Activated CD4-positive, alpha-beta memory T cell treated with anti-CD3 and anti-CD28 coated beads for 36 hours (primary cell): ENCODE results near the gene DOC2B. TPM values are rescaled to one million over a fixed set of nuclear protein-coding genes. Genes with fewer than 3 reads are reported as not detected.
"Not testable (repeated sequence)": the region's sequence is repeated elsewhere in the genome, so short reads cannot be mapped to it uniquely, and the experiment has no call there.

ENCODE experiments used
- CTCF ChIA-PET: fragments of 350-600 bp; sonication (Branson Sonifier 250); formaldehyde crosslinking; loops from one replicate; lab custom pipeline; 2021; ENCODE audit warnings: antibody characterized with exemption, inconsistent platforms; lab: Charles Lee
- POLR2A ChIA-PET: fragments of 350-600 bp; sonication (Branson Sonifier 250); formaldehyde crosslinking; loops from one replicate; lab custom pipeline; 2021; ENCODE audit warnings: antibody characterized with exemption; lab: Charles Lee
- DNase-seq: peaks from one replicate; pipeline ENCODE4 v3.0.0-alpha.2; 2020
- H3K27ac Mint-ChIP-seq: one replicate; pipeline ENCODE4 v1.8.0; 2021; ENCODE audit warnings: mixed read lengths
- H3K27me3 Mint-ChIP-seq: one replicate; pipeline ENCODE4 v1.8.0; 2021; ENCODE audit warnings: mixed read lengths
- H3K36me3 Mint-ChIP-seq: one replicate; pipeline ENCODE4 v1.8.0; 2021; ENCODE audit warnings: mixed read lengths
- H3K4me1 Mint-ChIP-seq: one replicate; pipeline ENCODE4 v1.8.0; 2021; ENCODE audit warnings: low read depth, mixed read lengths
- H3K4me3 Mint-ChIP-seq: one replicate; pipeline ENCODE4 v1.8.0; 2021; ENCODE audit warnings: mild to moderate bottlenecking, mixed read lengths
- H3K9me3 Mint-ChIP-seq: one replicate; pipeline ENCODE4 v1.8.0; 2021; ENCODE audit warnings: mixed read lengths
- intact Hi-C: fragments of 100-400 bp; cut with micrococcal nuclease; formaldehyde crosslinking; loops from one replicate; pipeline ENCODE4 v1.15.1; 2023
- total RNA-seq, 2 experiments: library from RNA; stranded (reverse); gene quantifications; one replicate each; pipeline ENCODE4 v1.2.3, GENCODE V29; 2021

DOC2B gene
- under 1 TPM; 0.02 to 0.12 TPM for total RNA-seq

DNA sequence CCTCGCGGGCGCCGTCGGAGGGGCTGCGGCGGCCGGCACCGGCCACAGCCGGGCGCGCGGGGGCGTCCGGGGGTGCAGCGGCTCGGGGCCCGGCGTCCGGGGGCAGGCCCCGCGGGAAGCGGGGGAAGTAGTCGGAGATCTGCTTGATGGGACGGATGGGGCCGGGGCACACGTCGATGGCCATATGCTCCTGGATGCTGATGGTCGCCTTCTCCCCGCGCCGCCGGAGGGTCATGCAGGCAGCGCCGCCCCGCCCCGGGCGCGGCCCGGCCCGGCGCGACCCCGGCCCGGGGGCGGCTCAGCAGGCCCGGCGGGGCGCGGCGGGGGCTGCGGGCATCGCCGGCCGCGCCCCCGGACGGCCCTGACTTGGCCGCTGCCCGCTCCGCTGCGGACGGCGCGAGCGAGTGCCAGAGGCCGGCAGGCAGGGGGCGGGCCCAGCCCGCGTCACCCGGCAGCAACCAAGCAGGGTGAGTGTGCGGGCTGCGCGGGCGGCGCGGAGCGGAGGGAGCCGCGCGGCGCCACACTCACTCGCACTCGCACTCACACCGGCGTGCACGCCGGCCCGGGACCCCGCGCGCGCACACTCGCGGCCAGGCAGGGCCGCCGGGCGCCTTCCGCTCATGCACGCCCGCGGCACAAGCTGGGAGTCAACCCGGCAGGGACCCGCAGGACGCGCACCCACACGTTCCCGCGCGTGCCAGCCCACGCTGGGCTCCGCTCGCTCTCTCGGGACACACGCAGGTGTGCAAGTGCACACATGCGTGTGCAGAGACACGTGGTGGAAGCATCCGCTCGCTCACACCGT, at the start of gene DOC2B:
TSS of gene DOC2B (minus strand) at position 406 of the 805 bp plus-strand sequence. CDS start at position 235, 171 bp downstream.
- Mint-ChIP-seq H3K4me3 (peak within 1 kb of the TSS; percentile 23), H3K36me3 (no peaks in the 10 kb centered on the region), H3K27ac (no peak within 1 kb of the TSS), H3K9me3 (no peaks in the 10 kb centered on the region), H3K4me1 (peaks cover 6% of the 10 kb centered on the region), H3K27me3 (peaks cover 37% of the 10 kb centered on the region)
- intact Hi-C loops: no loop called here
- POLR2A ChIA-PET: no interaction called here
- CTCF ChIA-PET: no interaction called here
- DNase-seq: peak; percentile 26

GRCh38 chr17:230395-230770, 48.9 kb upstream of the DOC2B start:
- POLR2A ChIA-PET: no interaction called here
- Mint-ChIP-seq H3K27me3 (no peaks in the 10 kb centered on the region), H3K4me1 (no peaks in the 10 kb centered on the region), H3K36me3 (no peaks in the 10 kb centered on the region), H3K9me3 (no peaks in the 10 kb centered on the region), H3K27ac (no peak overlapping the region), H3K4me3 (no peak overlapping the region)
- intact Hi-C loops: no loop called here
- DNase-seq: no peak
- CTCF ChIA-PET: no interaction called here

GRCh38 chr17:229709-230394, 48.4 kb upstream of the DOC2B start:
- ChIA-PET CTCF (no interaction called here), POLR2A (no interaction called here)
- H3K4me3 Mint-ChIP-seq: no peak overlapping the region
- no peak for DNase-seq
- no peaks in the 10 kb centered on the region for H3K36me3 Mint-ChIP-seq
- no peaks in the 10 kb centered on the region for H3K9me3 Mint-ChIP-seq
- H3K27me3 Mint-ChIP-seq: no peaks in the 10 kb centered on the region
- no peaks in the 10 kb centered on the region for H3K4me1 Mint-ChIP-seq
- intact Hi-C loops: no loop called here
- no peak overlapping the region for H3K27ac Mint-ChIP-seq

GRCh38 chr17:228951-229708, 47.7 kb upstream of the DOC2B start:
- POLR2A ChIA-PET: no interaction called here
- no peaks in the 10 kb centered on the region for H3K9me3 Mint-ChIP-seq
- intact Hi-C loops: no loop called here
- H3K27me3 Mint-ChIP-seq: no peaks in the 10 kb centered on the region
- no peak for DNase-seq
- no peaks in the 10 kb centered on the region for H3K4me1 Mint-ChIP-seq
- CTCF ChIA-PET: no interaction called here
- H3K36me3 Mint-ChIP-seq: no peaks in the 10 kb centered on the region
- H3K27ac Mint-ChIP-seq: no peak overlapping the region
- H3K4me3 Mint-ChIP-seq: no peak overlapping the region

GRCh38 chr17:227946-228615, 46.6 kb upstream of the DOC2B start:
- intact Hi-C loops: no loop called here
- Mint-ChIP-seq H3K36me3 (no peaks in the 10 kb centered on the region), H3K4me1 (no peaks in the 10 kb centered on the region), H3K27me3 (no peaks in the 10 kb centered on the region), H3K9me3 (no peaks in the 10 kb centered on the region), H3K4me3 (no peak overlapping the region), H3K27ac (no peak overlapping the region)
- no peak for DNase-seq
- ChIA-PET CTCF (no interaction called here), POLR2A (interaction anchor here (0.6 kb wide), 1 partner anchor 509 kb away, joined by 3 read pairs; no protein-coding TSS in a partner anchor)

DNA sequence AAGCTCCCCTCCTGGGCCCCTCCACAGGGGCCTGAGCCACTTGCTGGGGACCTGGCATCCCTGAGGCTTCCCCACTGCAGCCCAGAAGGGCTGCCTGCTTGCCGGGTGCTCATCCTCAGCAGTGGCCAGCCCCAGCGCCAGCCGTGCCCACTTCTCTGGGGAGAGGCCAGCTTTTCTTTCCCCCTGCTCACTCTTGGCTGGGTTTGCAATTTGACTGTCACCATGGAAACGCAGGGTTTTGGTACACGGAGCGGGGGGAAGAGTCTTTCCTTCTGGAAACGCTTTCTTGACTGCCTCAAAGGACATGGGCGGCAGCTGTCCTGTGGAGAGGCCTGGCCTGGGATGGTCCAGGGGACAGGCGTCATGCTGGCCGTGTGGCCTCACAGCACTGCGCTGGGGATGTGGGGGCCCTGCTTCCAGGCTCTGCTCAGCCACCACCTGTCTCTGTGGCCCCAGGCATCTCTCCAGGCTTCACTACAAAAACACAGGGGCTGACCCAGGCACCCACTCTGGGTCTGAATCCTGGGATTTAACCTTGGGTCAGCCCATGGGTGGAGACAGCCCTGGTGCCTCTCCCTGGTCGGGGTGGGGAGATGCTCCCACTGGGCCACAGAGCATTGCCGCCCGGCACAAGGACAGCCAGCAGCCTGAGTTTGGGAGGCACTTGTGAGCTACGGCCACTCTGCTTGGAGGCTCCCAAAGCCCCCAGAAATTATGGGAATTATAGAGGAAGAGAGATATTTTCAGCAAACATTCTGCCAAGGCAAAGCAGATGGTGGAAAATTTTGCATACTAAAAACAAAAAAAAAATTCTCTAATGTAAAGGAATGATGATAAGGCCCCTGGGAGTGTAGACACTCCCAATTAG, 45.9 kb upstream of the DOC2B start:
- CTCF ChIA-PET: no interaction called here
- Mint-ChIP-seq H3K36me3 (no peaks in the 10 kb centered on the region), H3K27ac (no peak overlapping the region)

DNA sequence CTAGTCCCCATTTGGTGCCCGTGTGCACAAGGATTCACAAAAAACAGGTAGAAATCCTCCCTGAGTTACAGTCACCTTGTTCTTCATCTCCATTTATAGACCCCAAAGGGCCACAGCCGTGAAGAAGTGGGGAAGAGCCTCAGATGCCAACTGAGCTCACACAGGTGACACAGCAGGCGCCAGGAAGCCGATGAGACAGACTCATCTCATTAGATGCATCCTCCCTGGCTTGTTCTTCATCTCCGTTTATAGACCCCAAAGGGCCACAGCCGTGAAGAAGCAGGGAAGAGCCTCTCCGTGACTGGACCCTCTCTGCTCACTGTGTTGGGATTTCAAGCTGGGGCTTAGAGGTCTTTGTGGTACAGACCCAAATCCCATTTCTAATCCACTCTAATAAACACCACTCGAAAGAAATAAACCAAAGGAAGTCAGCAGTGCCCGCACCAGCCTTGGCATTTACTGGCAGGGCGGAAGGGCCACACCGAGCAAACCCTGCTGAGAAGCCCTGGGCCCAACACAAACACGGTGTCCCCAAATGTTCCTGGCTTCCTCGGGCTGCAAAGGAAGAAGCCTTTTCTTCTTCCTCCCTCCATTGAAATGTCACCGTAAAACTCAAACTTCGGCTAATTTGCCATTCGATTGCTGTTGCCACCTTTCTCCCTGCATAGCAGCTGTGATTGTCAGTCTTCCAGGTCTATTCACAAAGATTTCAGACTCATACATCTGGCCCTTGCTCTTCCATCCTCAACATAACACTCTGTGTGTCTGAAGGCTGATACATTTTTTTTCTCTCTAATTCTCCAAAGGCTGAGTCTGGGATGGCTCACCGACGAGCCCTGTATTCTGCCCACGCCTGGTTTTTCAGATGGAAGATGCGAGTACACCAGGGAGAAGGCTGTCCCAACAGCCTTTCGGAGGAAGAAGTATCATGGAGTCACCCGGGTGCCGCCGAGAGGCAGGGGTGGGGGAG, 44.9 kb upstream of the DOC2B start:
- Mint-ChIP-seq H3K27ac (no peak overlapping the region), H3K4me3 (no peak overlapping the region), H3K27me3 (no peaks in the 10 kb centered on the region), H3K9me3 (no peaks in the 10 kb centered on the region), H3K4me1 (no peaks in the 10 kb centered on the region), H3K36me3 (no peaks in the 10 kb centered on the region)
- CTCF ChIA-PET: no interaction called here
- POLR2A ChIA-PET: no interaction called here
- intact Hi-C loops: no loop called here
- no peak for DNase-seq

More for the DNA sequence above, 45.9 kb upstream of the DOC2B start:
- Mint-ChIP-seq H3K4me1 (no peaks in the 10 kb centered on the region), H3K9me3 (no peaks in the 10 kb centered on the region), H3K4me3 (no peak overlapping the region), H3K27me3 (no peaks in the 10 kb centered on the region)
- DNase-seq: no peak
- intact Hi-C loops: no loop called here
- POLR2A ChIA-PET: interaction anchor here (0.6 kb wide), 1 partner anchor 510 kb away, joined by 3 read pairs; no protein-coding TSS in a partner anchor

- Mint-ChIP-seq H3K27me3 (no peaks in the 10 kb centered on the region), H3K4me3 (no peak overlapping the region), H3K4me1 (no peaks in the 10 kb centered on the region), H3K9me3 (no peaks in the 10 kb centered on the region), H3K27ac (no peak overlapping the region), H3K36me3 (no peaks in the 10 kb centered on the region)
- DNase-seq: no peak
- POLR2A ChIA-PET: no interaction called here
- CTCF ChIA-PET: no interaction called here
- intact Hi-C loops: no loop called here
Observed at GRCh38 chr17:225551-225950, 44.1 kb upstream of the DOC2B start.

- H3K27me3 Mint-ChIP-seq, CTCF ChIA-PET, H3K36me3 Mint-ChIP-seq, H3K4me3 Mint-ChIP-seq, H3K27ac Mint-ChIP-seq, intact Hi-C loops, H3K9me3 Mint-ChIP-seq, POLR2A ChIA-PET, H3K4me1 Mint-ChIP-seq, DNase-seq: not testable (repeated sequence)
Observed at GRCh38 chr17:224576-224975, 43.1 kb upstream of the DOC2B start.

DNA sequence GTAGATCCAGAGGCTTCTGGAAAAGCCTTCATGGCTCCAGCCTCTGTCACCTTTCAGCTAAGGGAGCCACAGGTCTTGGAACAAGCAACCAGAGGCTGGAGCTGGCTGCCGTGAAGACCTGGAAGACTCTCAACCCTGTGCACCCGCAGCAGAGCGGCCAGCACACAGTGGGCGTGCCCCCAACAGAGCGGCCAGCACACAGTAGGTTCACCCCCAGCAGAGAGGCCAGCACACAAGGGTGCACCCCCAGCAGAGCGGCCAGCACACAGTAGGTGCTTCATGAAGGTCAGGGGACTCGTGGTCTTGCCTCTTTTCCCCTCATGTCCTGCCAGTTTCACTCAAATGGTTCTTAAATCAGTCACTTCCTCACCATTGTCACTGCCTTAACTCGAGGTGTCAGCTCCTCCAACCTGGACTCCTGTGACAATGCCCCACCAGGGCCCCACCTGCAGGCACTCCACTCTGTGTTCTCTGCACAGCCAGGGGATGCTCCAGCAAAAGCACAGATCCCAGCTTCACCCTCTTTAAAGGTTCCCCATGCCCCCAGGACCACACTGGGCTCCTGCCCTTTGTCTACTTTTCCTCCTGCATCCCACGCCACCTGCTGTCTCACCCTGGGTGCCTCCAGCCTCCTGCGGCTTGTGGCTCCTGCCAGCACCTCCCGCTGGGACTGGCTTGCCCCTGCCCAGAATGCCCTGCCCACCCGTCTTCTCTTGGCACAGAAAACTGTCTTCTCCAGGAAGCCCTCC, 42.4 kb upstream of the DOC2B start:
- intact Hi-C loops: no loop called here
- H3K27ac Mint-ChIP-seq: no peak overlapping the region
- no peaks in the 10 kb centered on the region for H3K9me3 Mint-ChIP-seq
- no peaks in the 10 kb centered on the region for H3K36me3 Mint-ChIP-seq
- no peak for DNase-seq
- POLR2A ChIA-PET: no interaction called here
- no peaks in the 10 kb centered on the region for H3K4me1 Mint-ChIP-seq
- CTCF ChIA-PET: no interaction called here
- H3K27me3 Mint-ChIP-seq: no peaks in the 10 kb centered on the region
- no peak overlapping the region for H3K4me3 Mint-ChIP-seq
